ENCODE results near the gene HOXA13.

Gene HOXA13

DNA sequence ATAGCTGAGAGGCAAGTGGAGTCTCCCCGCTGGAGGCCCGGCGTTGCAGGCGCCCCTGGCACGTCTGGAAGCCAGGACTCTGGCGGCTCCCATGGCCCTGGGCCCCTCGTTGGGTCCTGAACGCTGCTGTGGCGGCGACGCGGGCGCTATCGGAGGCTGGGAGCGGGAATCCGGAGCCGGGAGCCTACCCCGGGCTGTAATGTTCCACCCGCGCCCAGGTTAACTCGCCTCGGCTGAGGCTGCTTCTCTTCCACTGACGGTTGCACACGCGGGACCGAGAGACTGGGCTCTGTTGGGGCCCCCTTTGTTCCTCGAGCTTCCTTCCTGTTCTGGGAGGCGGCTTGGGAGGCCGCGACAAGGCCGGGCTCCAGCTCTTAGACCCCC, 55.1 kb downstream of the HOXA13 start:
- no peak for DNase-seq
